T-cell (primary cell): ENCODE results near the gene WDR45. TPM values are rescaled to one million over a fixed set of nuclear protein-coding genes. Genes with fewer than 3 reads are reported as not detected.

Source experiments
- ATAC-seq, 4 experiments: fragments of 200-7000 bp in 3 of 4; fragments of 150-1000 bp in 1 of 4; cut with Tn5 transposase; replicated peaks in 1 of 4; 1 replicate in 3 of 4; 2 replicates in 1 of 4; pipeline ENCODE4 v1.10.0; 2021; ENCODE audit warnings: moderate library complexity in 3 of 4, mild to moderate bottlenecking in 2 of 4, moderate number of reproducible peaks in 1 of 4
- CTCF ChIA-PET, 2 donors: fragments of 300-600 bp; sonication (Branson Sonifier 250); formaldehyde crosslinking; loops; one replicate each; lab custom pipeline; 2022; ENCODE audit warnings: antibody characterized with exemption in 2 of 2; lab: Charles Lee
- POLR2A ChIA-PET, 2 donors: fragments of 300-600 bp; sonication (Branson Sonifier 250); formaldehyde crosslinking; loops; one replicate each; lab custom pipeline; 2022; ENCODE audit warnings: antibody characterized with exemption in 2 of 2; lab: Charles Lee
- DNase-seq, 35 experiments: peaks; one replicate each; pipeline versions ENCODE4 v3.0.0 to v3.0.0-alpha.2; 2013 to 2023
- H3K27ac ChIP-seq: one replicate; pipeline ENCODE4 v1.5.1; 2013; ENCODE audit warnings: low read length
- H3K27me3 ChIP-seq, 2 experiments: replicated peaks in 1 of 2; 1 replicate in 1 of 2; 2 replicates in 1 of 2; pipeline versions ENCODE4 v1.6.1 to v1.7.0; 2013; ENCODE audit warnings: low read length in 1 of 2, mixed read lengths in 1 of 2; ENCODE audit not compliant: control insufficient read depth in 2 of 2, insufficient read depth in 2 of 2; ENCODE audit errors: extremely low read depth in 1 of 2
- H3K36me3 ChIP-seq, 2 donors: 1 replicate in 1 of 2; 2 replicates in 1 of 2; pipeline versions ENCODE4 v1.6.1 to v1.7.0; 2013; ENCODE audit warnings: low read length in 1 of 2; ENCODE audit not compliant: control insufficient read depth in 2 of 2, insufficient read depth in 1 of 2; ENCODE audit errors: extremely low read depth in 1 of 2
- H3K4me1 ChIP-seq, 2 experiments: 1 replicate in 1 of 2; 2 replicates in 1 of 2; pipeline versions ENCODE4 v1.6.1 to v1.7.0; 2013; ENCODE audit warnings: low read length in 2 of 2, mixed read lengths in 1 of 2; ENCODE audit not compliant: insufficient read depth in 2 of 2, control insufficient read depth in 1 of 2; ENCODE audit errors: extremely low read depth in 1 of 2
- H3K4me3 ChIP-seq, 2 donors: 1 replicate in 1 of 2; 2 replicates in 1 of 2; pipeline versions ENCODE4 v1.5.1 to v1.7.0; 2013; ENCODE audit warnings: mild to moderate bottlenecking in 2 of 2, low read length in 1 of 2, moderate library complexity in 1 of 2; ENCODE audit not compliant: control insufficient read depth in 1 of 2; ENCODE audit errors: extremely low read depth in 1 of 2
- H3K9me3 ChIP-seq: 2 replicates; pipeline ENCODE4 v1.7.0; 2013
- H3K27ac Mint-ChIP-seq, 2 donors: one replicate each; pipeline ENCODE4 v1.8.0; 2020 to 2021; ENCODE audit warnings: mild to moderate bottlenecking in 2 of 2, mixed read lengths in 2 of 2
- H3K27me3 Mint-ChIP-seq, 2 donors: one replicate each; pipeline ENCODE4 v1.8.0; 2021 to 2022; ENCODE audit warnings: mixed read lengths in 2 of 2
- H3K36me3 Mint-ChIP-seq: one replicate; pipeline ENCODE4 v1.8.0; 2021; ENCODE audit warnings: mixed read lengths
- H3K4me1 Mint-ChIP-seq, 3 donors: one replicate each; pipeline ENCODE4 v1.8.0; 2020 to 2022; ENCODE audit warnings: mixed read lengths in 3 of 3, mild to moderate bottlenecking in 1 of 3
- H3K4me3 Mint-ChIP-seq, 3 donors: one replicate each; pipeline ENCODE4 v1.8.0; 2020 to 2022; ENCODE audit warnings: mild to moderate bottlenecking in 3 of 3, mixed read lengths in 3 of 3, moderate library complexity in 3 of 3
- H3K9me3 Mint-ChIP-seq, 3 donors: one replicate each; pipeline ENCODE4 v1.8.0; 2020 to 2022; ENCODE audit warnings: mixed read lengths in 3 of 3
- WGBS: methylation state at CpG from one replicate; pipeline ENCODE4 v1.1.5; 2013; ENCODE audit warnings: missing lambda C conversion rate; ENCODE audit not compliant: insufficient coverage; 5-methylcytosine and 5-hydroxymethylcytosine counted together
- total RNA-seq, 35 experiments: library from RNA in 6 of 35; stranded (reverse) in 6 of 35; fragments of 120-200 nt in 1 of 35; gene quantifications; one replicate each; pipeline versions ENCODE4 v1.2.1 to v1.2.4 and lab custom pipeline; 2013 to 2026

The WDR45 gene
- total RNA-seq, 5 donors from 2014 or later (not counting 1 experiment from before 2014, with no cell fraction given) = 66.2 to 134 (median 112) TPM

DNA sequence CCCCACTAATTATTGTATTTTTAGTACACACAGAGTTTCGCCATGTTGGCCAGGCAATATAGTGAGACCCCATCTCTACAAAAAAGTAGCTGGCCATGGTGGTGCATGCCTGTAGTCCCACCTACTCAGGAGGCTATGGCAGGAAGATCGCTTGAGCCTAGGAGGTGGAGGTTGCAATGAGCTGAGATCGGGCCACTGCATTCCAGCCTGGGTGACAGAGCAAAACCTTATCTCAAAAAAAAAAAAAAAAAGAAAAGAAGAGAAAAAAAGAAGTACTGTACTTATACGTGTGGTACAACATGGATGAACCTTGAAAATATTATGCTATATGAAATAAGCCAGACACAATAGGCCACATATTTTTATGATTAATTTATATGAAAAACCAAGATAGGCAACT lies 9.9 kb upstream of the WDR45 start:
- Mint-ChIP-seq H3K4me1 (no peaks in the 10 kb centered on the region), H3K27ac (no peak overlapping the region), H3K9me3 (no peaks in the 10 kb centered on the region), H3K27me3 (no peaks in the 10 kb centered on the region), H3K36me3 (no peaks in the 10 kb centered on the region), H3K4me3 (no peak overlapping the region)
- H3K4me3 ChIP-seq = no peak overlapping the region
- CTCF ChIA-PET = interaction anchor here in 1 of 2 donors (0.6 kb wide), 1 partner anchor 40 kb away, joined by 4 read pairs; no protein-coding TSS in a partner anchor
- no peaks in the 10 kb centered on the region for H3K4me1 ChIP-seq
- ATAC-seq (no peak), DNase-seq (no peak)
- H3K27me3 ChIP-seq = no peaks in the 10 kb centered on the region
- no CpG with 5 or more reads among the region's 4 CpGs for WGBS
- no peaks in the 10 kb centered on the region for H3K9me3 ChIP-seq
- POLR2A ChIA-PET = interaction anchor here in 1 of 2 donors (0.7 kb wide), 1 partner anchor 62 kb away, joined by 4 read pairs; no protein-coding TSS in a partner anchor
- H3K36me3 ChIP-seq = no peaks in the 10 kb centered on the region
- no peak overlapping the region for H3K27ac ChIP-seq

DNA sequence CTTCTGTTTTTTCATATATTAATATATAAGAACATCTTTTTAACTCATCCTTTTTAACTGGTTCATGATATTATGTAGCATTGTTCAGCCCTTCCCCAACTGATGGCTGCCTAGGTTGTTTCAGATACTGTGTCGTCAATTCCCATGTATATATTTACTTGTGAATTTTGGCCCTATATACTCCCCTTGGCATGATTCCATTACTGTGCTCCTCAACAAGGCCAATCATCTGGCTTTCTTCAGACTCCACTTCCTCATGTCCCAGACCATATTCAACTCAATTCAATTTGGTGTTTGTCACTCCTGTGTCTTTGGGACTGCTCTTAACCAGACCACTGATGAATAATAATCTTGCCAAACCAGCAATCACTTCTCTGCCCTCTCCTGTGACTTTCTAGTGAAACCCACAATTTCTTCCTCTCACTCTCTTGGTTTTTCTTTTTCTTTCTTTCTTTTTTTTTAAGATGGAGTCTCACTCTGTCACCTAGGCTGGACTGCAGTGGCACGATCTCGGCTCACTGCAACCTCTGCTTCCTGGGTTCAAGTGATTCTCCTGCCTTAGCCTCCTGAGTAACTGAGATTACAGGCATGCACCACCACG lies 2.7 kb upstream of the WDR45 start:
- Mint-ChIP-seq H3K4me1 (peaks cover 9 to 16% (median 15%) of the 10 kb centered on the region in 3 donors), H3K27me3 (no peaks in the 10 kb centered on the region)

DNA sequence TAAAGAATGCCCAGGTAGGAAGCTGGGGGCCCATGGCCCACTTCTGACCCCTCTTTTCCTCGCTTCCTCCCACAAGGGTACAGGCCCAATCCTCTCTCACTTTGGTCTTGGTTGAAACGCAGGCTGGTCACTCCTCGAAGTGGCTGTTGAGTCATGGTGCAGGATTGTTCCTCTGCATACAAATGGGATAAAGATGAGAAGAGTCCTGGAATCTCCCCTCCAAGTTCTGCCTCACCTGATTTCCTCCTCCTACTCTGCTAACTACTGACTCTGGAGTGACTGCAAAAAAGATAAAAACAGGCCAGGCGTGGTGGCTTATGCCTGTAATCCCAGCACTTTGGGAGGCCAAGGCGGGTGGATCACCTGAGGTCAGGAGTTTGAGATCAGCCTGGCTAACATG lies 1.7 kb downstream of the WDR45 start:
- no CpG with 5 or more reads among the region's 5 CpGs for WGBS
- peak overlapping the region; percentile 11 to 23 for H3K27ac Mint-ChIP-seq
- no peak for ATAC-seq

More for the DNA sequence above, 2.7 kb upstream of the WDR45 start:
- H3K4me1 ChIP-seq = peaks cover 0 to 13% of the 10 kb centered on the region in 2 experiments
- CTCF ChIA-PET = interaction anchor here in 1 of 2 donors (0.6 kb wide), 1 partner anchor 52 kb away, joined by 3 read pairs; no protein-coding TSS in a partner anchor
- no peaks in the 10 kb centered on the region for H3K9me3 Mint-ChIP-seq
- H3K27me3 ChIP-seq = no peaks in the 10 kb centered on the region
- ATAC-seq (no peak), DNase-seq (no peak)
- no peaks in the 10 kb centered on the region for H3K9me3 ChIP-seq
- peak overlapping the region in 1 of 2 donors; percentile 60 for H3K27ac Mint-ChIP-seq
- no peak overlapping the region for H3K4me3 ChIP-seq
- no peaks in the 10 kb centered on the region for H3K36me3 Mint-ChIP-seq
- POLR2A ChIA-PET = interaction anchor here in 1 of 2 donors (0.6 kb wide), 2 partner anchors 34 to 371 kb away, joined by 5 to 9 read pairs; no protein-coding TSS in a partner anchor
- peaks cover 0 to 5% of the 10 kb centered on the region in 2 donors for H3K36me3 ChIP-seq
- H3K4me3 Mint-ChIP-seq = peak overlapping the region in 1 of 3 donors; percentile 25
- no peak overlapping the region for H3K27ac ChIP-seq
- 60% methylated on average over 1 of the region's 4 CpGs for WGBS

DNA sequence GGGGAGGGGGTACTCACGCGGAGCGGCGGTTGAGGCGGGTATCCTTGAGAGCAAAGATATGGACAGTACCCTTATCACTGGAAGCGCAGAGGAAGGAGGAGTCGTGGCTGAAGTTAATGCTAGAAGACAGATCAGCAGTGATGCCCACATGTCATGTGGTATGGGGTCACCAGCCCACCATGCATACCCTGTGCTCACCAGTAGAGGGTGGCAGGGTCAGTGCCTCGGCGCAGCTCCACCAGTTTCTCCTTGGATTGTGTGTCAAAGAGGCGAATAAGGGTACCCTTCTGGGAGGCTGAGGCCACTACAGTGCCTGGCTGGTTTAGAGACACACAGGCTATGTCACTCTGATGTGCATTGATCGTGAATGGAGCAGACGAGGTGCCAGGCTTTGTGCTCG lies 4.3 kb downstream of the WDR45 start:
- H3K27ac Mint-ChIP-seq = no peak overlapping the region

More for the DNA sequence above, 1.7 kb downstream of the WDR45 start:
- Mint-ChIP-seq H3K36me3 (no peaks in the 10 kb centered on the region), H3K9me3 (no peaks in the 10 kb centered on the region), H3K4me3 (no peak overlapping the region), H3K27me3 (no peaks in the 10 kb centered on the region), H3K4me1 (peaks cover 16 to 29% (median 25%) of the 10 kb centered on the region in 3 donors)
- POLR2A ChIA-PET = no interaction called here
- Histone ChIP-seq H3K9me3 (no peaks in the 10 kb centered on the region), H3K4me1 (peaks cover 0 to 27% of the 10 kb centered on the region in 2 experiments), H3K4me3 (no peak overlapping the region), H3K27me3 (no peaks in the 10 kb centered on the region), H3K36me3 (peaks cover 0 to 5% of the 10 kb centered on the region in 2 donors), H3K27ac (no peak overlapping the region)
- CTCF ChIA-PET = no interaction called here
- no peak for DNase-seq

GRCh38 chrX:49073601-49074575 lies 5.8 kb downstream of the WDR45 start, which contains the start of gene PRAF2:
PRAF2 (minus strand) TSS chrX:49074002; CDS start chrX:49073987, 15 bp downstream.
- Histone ChIP-seq H3K27me3 (no peaks in the 10 kb centered on the region), H3K9me3 (no peaks in the 10 kb centered on the region), H3K4me3 (peak within 1 kb of the TSS; percentile 45 to 69), H3K36me3 (peaks cover 0 to 5% of the 10 kb centered on the region in 2 donors), H3K27ac (peak within 1 kb of the TSS; percentile 76), H3K4me1 (peaks cover 0 to 27% of the 10 kb centered on the region in 2 experiments)
- POLR2A ChIA-PET = interaction anchor here in 1 of 2 donors (0.6 kb wide), 1 partner anchor 38 kb away, joined by 10 read pairs; no protein-coding TSS in a partner anchor
- Mint-ChIP-seq H3K36me3 (peaks cover 4% of the 10 kb centered on the region), H3K9me3 (no peaks in the 10 kb centered on the region), H3K4me3 (peak within 1 kb of the TSS; percentile 80 to 85 (median 83)), H3K27ac (peak within 1 kb of the TSS; percentile 77 to 87), H3K27me3 (no peaks in the 10 kb centered on the region), H3K4me1 (peaks cover 21 to 31% (median 22%) of the 10 kb centered on the region in 3 donors)
- under 1% methylated on average over 31 of the region's 61 CpGs for WGBS
- peak; percentile 95 to 97 (median 96) for ATAC-seq
- peak; percentile 79 to 92 (median 85) for DNase-seq
- CTCF ChIA-PET = no interaction called here

More for the DNA sequence above, 4.3 kb downstream of the WDR45 start:
- Mint-ChIP-seq H3K9me3 (no peaks in the 10 kb centered on the region), H3K4me3 (no peak overlapping the region), H3K4me1 (peaks cover 23 to 37% (median 30%) of the 10 kb centered on the region in 3 donors), H3K36me3 (peaks cover 4% of the 10 kb centered on the region), H3K27me3 (no peaks in the 10 kb centered on the region)
- H3K4me3 ChIP-seq = no peak overlapping the region
- no peaks in the 10 kb centered on the region for H3K27me3 ChIP-seq
- H3K36me3 ChIP-seq = peaks cover 0 to 5% of the 10 kb centered on the region in 2 donors
- ChIA-PET POLR2A (no interaction called here), CTCF (no interaction called here)
- ATAC-seq (no peak), DNase-seq (no peak)
- 100% methylated on average over 1 of the region's 13 CpGs for WGBS
- H3K4me1 ChIP-seq = peaks cover 0 to 35% of the 10 kb centered on the region in 2 experiments
- no peak overlapping the region for H3K27ac ChIP-seq
- no peaks in the 10 kb centered on the region for H3K9me3 ChIP-seq

DNA sequence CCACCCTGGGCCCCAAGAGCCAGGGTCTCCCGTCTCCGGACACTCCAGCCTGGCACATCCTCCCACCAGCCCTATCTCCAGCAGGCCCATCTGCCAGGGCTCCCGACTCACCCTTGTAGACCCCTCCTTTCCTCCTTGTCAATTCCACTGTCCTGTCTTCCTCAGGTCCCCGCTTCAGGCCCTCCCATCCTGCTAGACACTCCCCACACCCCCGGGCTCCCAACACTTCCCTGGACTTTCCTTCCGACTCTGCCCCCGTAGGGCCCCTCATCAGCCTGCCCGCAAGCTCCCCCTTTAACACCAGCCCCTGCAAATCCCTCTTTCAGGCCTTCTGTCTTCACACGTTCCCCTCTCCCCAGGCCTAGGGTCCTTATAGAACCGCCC lies 7.0 kb downstream of the WDR45 start:
- Mint-ChIP-seq H3K4me1 (peaks cover 14 to 25% (median 18%) of the 10 kb centered on the region in 3 donors), H3K27me3 (no peaks in the 10 kb centered on the region), H3K9me3 (no peaks in the 10 kb centered on the region), H3K36me3 (peaks cover 7% of the 10 kb centered on the region), H3K27ac (peak overlapping the region in 1 of 2 donors; percentile 77), H3K4me3 (peak overlapping the region; percentile 80 to 85 (median 83))
- Histone ChIP-seq H3K36me3 (peaks cover 0 to 3% of the 10 kb centered on the region in 2 donors), H3K4me3 (no peak overlapping the region), H3K27ac (no peak overlapping the region), H3K4me1 (peaks cover 0 to 22% of the 10 kb centered on the region in 2 experiments), H3K27me3 (no peaks in the 10 kb centered on the region), H3K9me3 (no peaks in the 10 kb centered on the region)
- 94% methylated on average over 5 of the region's 10 CpGs for WGBS
- no peak for DNase-seq
- CTCF ChIA-PET = no interaction called here
- no peak for ATAC-seq
- POLR2A ChIA-PET = no interaction called here
